Testis (tissue), 3 donors: ENCODE results near the gene NUP188. TPM values are rescaled to one million over a fixed set of nuclear protein-coding genes. Genes with fewer than 3 reads are reported as not detected.

Experiments
- DNase-seq: peaks from one replicate; pipeline ENCODE4 v3.0.0-alpha.2; 2019
- H3K27ac ChIP-seq, 2 donors: fragments of 200-600 bp; sonication (generic); one replicate each; pipeline ENCODE4 v1.5.1; 2019
- H3K27me3 ChIP-seq: fragments of 200-600 bp; sonication (generic); one replicate; pipeline ENCODE4 v1.5.1; 2019
- H3K36me3 ChIP-seq: fragments of 200-600 bp; sonication (generic); one replicate; pipeline ENCODE4 v1.5.1; 2017; ENCODE audit warnings: low read depth; ENCODE audit errors: missing control alignments
- H3K4me1 ChIP-seq: fragments of 200-600 bp; sonication (generic); one replicate; pipeline ENCODE4 v1.5.1; 2019
- H3K4me3 ChIP-seq, 2 donors: fragments of 200-600 bp; sonication (generic); one replicate each; pipeline ENCODE4 v1.5.1; 2017 to 2019
- H3K9me3 ChIP-seq: fragments of 200-600 bp; sonication (generic); one replicate; pipeline ENCODE4 v1.5.1; 2017
- CTCF ChIP-seq, 3 experiments: fragments of 450-650 bp in 2 of 3; fragments of 200-600 bp in 1 of 3; sonication (generic) in 1 of 3; IDR thresholded peaks; one replicate each; pipeline ENCODE4 v1.5.1; 2016 to 2019; ENCODE audit warnings: antibody characterized with exemption in 3 of 3, mild to moderate bottlenecking in 2 of 3, moderate library complexity in 1 of 3
- POLR2A ChIP-seq: fragments of 450-650 bp; IDR thresholded peaks from one replicate; pipeline ENCODE4 v1.6.1; 2017; ENCODE audit warnings: antibody characterized with exemption, mild to moderate bottlenecking, moderate library complexity
- WGBS, 2 donors: methylation state at CpG; one replicate each; pipeline ENCODE4 v1.1.5; 2018; 5-methylcytosine and 5-hydroxymethylcytosine counted together
- intact Hi-C: fragments of 100-400 bp; cut with DNase I; formaldehyde crosslinking; loops from one replicate; pipeline ENCODE4 v1.15.1; 2023; ENCODE audit warnings: low total_unique reads
- polyA plus RNA-seq: library from polyadenylated mRNA; stranded (reverse); fragments of 350-450 nt; fragmentation: Illumina TruSeq; extraction: RNeasy Lipid Tissue Mini Kit (QIAGEN cat#74804); gene quantifications from one replicate; pipeline ENCODE4 v1.2.3, GENCODE V29; 2014; ENCODE audit warnings: low read depth, low replicate concordance; ENCODE audit not compliant: insufficient read depth
- total RNA-seq, 2 donors: library from RNA; depleted of rRNA; stranded (reverse); fragments of >200 nt; gene quantifications; one replicate each; pipeline ENCODE4 v1.2.3, GENCODE V29; 2016

The NUP188 gene
- total and polyA plus RNA-seq, 3 donors from 2014 or later, result 165 to 241 (median 184) TPM

- no peak overlapping the region for H3K4me3 ChIP-seq
These were observed 30.2 kb upstream of the NUP188 start for GRCh38 chr9:128917151-128917849.

GRCh38 chr9:128918921-128919320, 28.6 kb upstream of the NUP188 start:
- 48 to 59% methylated on average over 2 of the region's 2 CpGs for WGBS, 2 donors
- TF ChIP-seq CTCF (IDR thresholded peaks at IDR 0.05) (no peak), POLR2A (no peak)
- peak overlapping the region; percentile 62 to 94 for H3K27ac ChIP-seq

More at GRCh38 chr9:128917151-128917849, 30.2 kb upstream of the NUP188 start:
- WGBS, 2 donors, result 47 to 62% methylated on average over 20 to 26 of the region's 26 CpGs
- Histone ChIP-seq H3K27me3 (no peaks in the 10 kb centered on the region), H3K36me3 (no peaks in the 10 kb centered on the region), H3K9me3 (no peaks in the 10 kb centered on the region), H3K4me1 (peaks cover 64% of the 10 kb centered on the region), H3K27ac (peak overlapping the region; percentile 89 to 94)
- peak; percentile 81 for DNase-seq
- TF ChIP-seq POLR2A, result no peak
- TF ChIP-seq CTCF (IDR thresholded peaks at IDR 0.05), result no peak
- intact Hi-C loops, result no loop called here

GRCh38 chr9:128919402-128920089, 28.0 kb upstream of the NUP188 start:
- no peak for DNase-seq
- intact Hi-C loops, result loop anchor here (5.0 kb wide), 1 partner anchor 37 kb away; the partner anchor contains the start of genes KYAT1 and LRRC8A
- Histone ChIP-seq H3K27ac (peak overlapping the region; percentile 62 to 94), H3K4me3 (no peak overlapping the region), H3K9me3 (no peaks in the 10 kb centered on the region), H3K27me3 (no peaks in the 10 kb centered on the region), H3K4me1 (peaks cover 47% of the 10 kb centered on the region), H3K36me3 (no peaks in the 10 kb centered on the region)
- 70% methylated on average over 13 to 14 of the region's 14 CpGs for WGBS, 2 donors
- TF ChIP-seq POLR2A (no peak), CTCF (IDR thresholded peaks at IDR 0.05) (no peak)

More at GRCh38 chr9:128918921-128919320, 28.6 kb upstream of the NUP188 start:
- no peaks in the 10 kb centered on the region for H3K27me3 ChIP-seq
- intact Hi-C loops, result no loop called here
- DNase-seq, result no peak
- peaks cover 51% of the 10 kb centered on the region for H3K4me1 ChIP-seq
- H3K4me3 ChIP-seq, result no peak overlapping the region
- no peaks in the 10 kb centered on the region for H3K9me3 ChIP-seq
- no peaks in the 10 kb centered on the region for H3K36me3 ChIP-seq

- no peaks in the 10 kb centered on the region for H3K27me3 ChIP-seq
- H3K36me3 ChIP-seq, result no peaks in the 10 kb centered on the region
- H3K4me1 ChIP-seq, result peaks cover 42% of the 10 kb centered on the region
- H3K9me3 ChIP-seq, result no peaks in the 10 kb centered on the region
- peak within 1 kb of the TSS; percentile 58 to 63 for H3K4me3 ChIP-seq
- H3K27ac ChIP-seq, result peak within 1 kb of the TSS; percentile 76 to 94
- peak; percentile 53 for DNase-seq
- intact Hi-C loops, result loop anchor here (5.0 kb wide), 1 partner anchor 38 kb away; the partner anchor contains the start of genes KYAT1 and LRRC8A
- no peak for TF ChIP-seq POLR2A
- no peak for TF ChIP-seq CTCF (IDR thresholded peaks at IDR 0.05)
- WGBS, 2 donors, result 44 to 61% methylated on average over 12 of the region's 13 CpGs
These were observed 27.0 kb upstream of the NUP188 start, which contains the start of gene PHYHD1 for GRCh38 chr9:128920381-128921058. Gene PHYHD1, plus strand, starts transcription at chr9:128920982. Its CDS starts 1,342 bp downstream, at chr9:128922324.
